Ishikawa (cell line): ENCODE measurements around the gene CACNG8.

Experiments used
- CEBPB ChIP-seq: IDR thresholded peaks from 2 replicates; pipeline ENCODE4 v1.6.1; 2012
- CREB1 ChIP-seq: IDR thresholded peaks from 2 replicates; pipeline ENCODE4 v1.6.1; 2012; ENCODE audit warnings: low read depth
- EGR1 ChIP-seq: IDR thresholded peaks from 2 replicates; pipeline ENCODE4 v1.6.1; 2012
- EP300 ChIP-seq: IDR thresholded peaks from 2 replicates; pipeline ENCODE4 v1.6.1; 2012; ENCODE audit warnings: borderline replicate concordance
- NFIC ChIP-seq: IDR thresholded peaks from 2 replicates; pipeline ENCODE4 v1.6.1; 2012
- RAD21 ChIP-seq: IDR thresholded peaks from 2 replicates; pipeline ENCODE4 v1.6.1; 2012; ENCODE audit warnings: low read depth
- TAF1 ChIP-seq: IDR thresholded peaks from 2 replicates; pipeline ENCODE4 v1.6.1; 2012; ENCODE audit warnings: low read depth, mild to moderate bottlenecking
- TCF12 ChIP-seq: IDR thresholded peaks from 2 replicates; pipeline ENCODE4 v1.6.1; 2012; ENCODE audit warnings: low read depth
- TEAD4 ChIP-seq: IDR thresholded peaks from 2 replicates; pipeline ENCODE4 v1.6.1; 2012
- YY1 ChIP-seq: IDR thresholded peaks from 2 replicates; pipeline ENCODE4 v1.6.1; 2012; ENCODE audit warnings: low read depth
- TF ChIP-seq, protein P1 (sequence below): IDR thresholded peaks from 2 replicates; pipeline ENCODE4 v1.6.1; 2012

DNA sequence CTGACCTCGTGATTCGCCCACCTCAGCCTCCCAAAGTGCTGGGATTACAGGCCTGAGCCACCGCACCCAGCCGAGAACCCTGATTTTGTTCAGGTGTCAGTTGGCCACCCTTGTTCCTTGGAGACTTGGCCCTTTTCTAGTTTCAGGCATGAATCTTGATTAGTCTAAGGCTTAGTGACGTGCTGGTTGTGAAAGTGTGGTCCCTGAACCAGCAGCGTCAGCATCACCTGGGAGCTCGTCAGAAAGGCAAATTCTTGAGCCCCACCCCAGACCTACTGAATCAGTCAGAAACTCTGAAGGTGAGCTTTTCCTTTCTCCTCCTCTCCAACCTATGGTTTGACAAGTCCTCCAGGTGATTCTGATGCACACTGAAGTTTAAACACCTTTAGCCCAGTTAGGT, 63.9 kb downstream of the CACNG8 start:
- TF ChIP-seq EP300 (no peak), RAD21 (no peak), EGR1 (no peak), CEBPB (no peak), TAF1 (no peak), YY1 (no peak), CREB1 (no peak), TEAD4 (no peak), TCF12 (no peak), NFIC (no peak)
- TF ChIP-seq, protein P1, sequence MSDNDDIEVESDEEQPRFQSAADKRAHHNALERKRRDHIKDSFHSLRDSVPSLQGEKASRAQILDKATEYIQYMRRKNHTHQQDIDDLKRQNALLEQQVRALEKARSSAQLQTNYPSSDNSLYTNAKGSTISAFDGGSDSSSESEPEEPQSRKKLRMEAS, result no peak
